Kidney epithelial cell (primary cell): ENCODE results near the gene ZNF609. TPM values are rescaled to one million over a fixed set of nuclear protein-coding genes. Genes with fewer than 3 reads are reported as not detected.
"Not testable (repeated sequence)": the region's sequence is repeated elsewhere in the genome, so short reads cannot be mapped to it uniquely, and the experiment has no call there.

Experiments
- DNase-seq: peaks from one replicate; pipeline ENCODE4 v3.0.0-alpha.2; 2010; ENCODE audit warnings: low read depth
- H3K27me3 ChIP-seq: 2 replicates; pipeline ENCODE4 v1.6.0; 2011; ENCODE audit warnings: low read length; ENCODE audit not compliant: control insufficient read depth, insufficient read depth
- H3K36me3 ChIP-seq: 2 replicates; pipeline ENCODE4 v1.5.1; 2011; ENCODE audit warnings: low read length; ENCODE audit not compliant: control insufficient read depth, insufficient read depth
- H3K4me3 ChIP-seq: 2 replicates; pipeline ENCODE4 v1.5.1; 2011; ENCODE audit warnings: low read depth, mild to moderate bottlenecking, control low read depth, low read length
- total RNA-seq: library from RNA; depleted of rRNA; stranded (reverse); fragments of >200 nt; gene quantifications from 2 replicates; pipeline ENCODE4 v1.2.3, GENCODE V29; 2015
- TF ChIP-seq, protein P1 (sequence below): IDR thresholded peaks from 2 replicates; pipeline ENCODE4 v1.5.1; 2011; ENCODE audit warnings: mild to moderate bottlenecking, moderate library complexity, low read length, control low read depth, inconsistent platforms; ENCODE audit not compliant: insufficient read depth, poor library complexity, severe bottlenecking

ZNF609 gene
- total RNA-seq, 1 donor from 2014 or later, result 18.4 TPM

DNA sequence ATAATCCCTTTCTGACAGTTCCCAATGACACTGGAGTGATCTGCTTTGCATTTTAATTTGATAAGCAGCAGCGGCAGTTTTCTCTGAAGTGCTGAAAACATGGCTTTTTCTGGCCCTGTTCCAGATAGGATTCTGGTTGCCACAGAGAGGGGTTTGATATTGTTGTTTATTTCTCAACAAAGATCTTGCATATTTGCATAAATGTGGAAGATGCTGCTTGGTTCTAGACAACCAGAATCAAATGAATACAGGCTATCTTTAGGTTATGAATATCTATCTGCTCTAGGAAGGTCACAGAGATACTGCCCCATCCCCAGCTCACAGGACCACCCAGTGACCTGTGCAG, 137.1 kb downstream of the ZNF609 start:
- H3K36me3 ChIP-seq, result no peaks in the 10 kb centered on the region
- no peak for DNase-seq
- TF ChIP-seq, protein P1, sequence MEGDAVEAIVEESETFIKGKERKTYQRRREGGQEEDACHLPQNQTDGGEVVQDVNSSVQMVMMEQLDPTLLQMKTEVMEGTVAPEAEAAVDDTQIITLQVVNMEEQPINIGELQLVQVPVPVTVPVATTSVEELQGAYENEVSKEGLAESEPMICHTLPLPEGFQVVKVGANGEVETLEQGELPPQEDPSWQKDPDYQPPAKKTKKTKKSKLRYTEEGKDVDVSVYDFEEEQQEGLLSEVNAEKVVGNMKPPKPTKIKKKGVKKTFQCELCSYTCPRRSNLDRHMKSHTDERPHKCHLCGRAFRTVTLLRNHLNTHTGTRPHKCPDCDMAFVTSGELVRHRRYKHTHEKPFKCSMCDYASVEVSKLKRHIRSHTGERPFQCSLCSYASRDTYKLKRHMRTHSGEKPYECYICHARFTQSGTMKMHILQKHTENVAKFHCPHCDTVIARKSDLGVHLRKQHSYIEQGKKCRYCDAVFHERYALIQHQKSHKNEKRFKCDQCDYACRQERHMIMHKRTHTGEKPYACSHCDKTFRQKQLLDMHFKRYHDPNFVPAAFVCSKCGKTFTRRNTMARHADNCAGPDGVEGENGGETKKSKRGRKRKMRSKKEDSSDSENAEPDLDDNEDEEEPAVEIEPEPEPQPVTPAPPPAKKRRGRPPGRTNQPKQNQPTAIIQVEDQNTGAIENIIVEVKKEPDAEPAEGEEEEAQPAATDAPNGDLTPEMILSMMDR, result no peak
- no peak overlapping the region for H3K4me3 ChIP-seq
- no peaks in the 10 kb centered on the region for H3K27me3 ChIP-seq

DNA sequence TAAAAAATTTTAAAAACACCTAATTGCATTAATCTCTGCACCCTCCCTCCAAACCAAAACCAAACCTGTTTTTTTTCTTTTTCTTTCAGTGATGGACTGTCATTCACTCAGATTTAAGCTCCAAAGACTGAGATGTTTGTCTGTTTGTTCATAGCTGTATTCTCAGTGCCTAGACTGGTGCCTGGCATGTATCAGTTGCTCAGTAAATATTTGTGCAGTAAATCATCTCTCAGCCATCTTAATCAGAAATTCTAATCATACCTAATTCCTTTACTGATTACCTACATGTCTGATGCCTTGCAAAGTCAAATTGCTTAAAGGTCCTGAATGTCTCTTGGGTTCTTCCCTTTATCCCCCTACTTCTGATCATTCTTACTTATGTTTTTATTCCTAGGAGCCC, 138.8 kb downstream of the ZNF609 start:
- no peak for DNase-seq
- TF ChIP-seq, protein P1, result no peak
- H3K4me3 ChIP-seq, result no peak overlapping the region

DNA sequence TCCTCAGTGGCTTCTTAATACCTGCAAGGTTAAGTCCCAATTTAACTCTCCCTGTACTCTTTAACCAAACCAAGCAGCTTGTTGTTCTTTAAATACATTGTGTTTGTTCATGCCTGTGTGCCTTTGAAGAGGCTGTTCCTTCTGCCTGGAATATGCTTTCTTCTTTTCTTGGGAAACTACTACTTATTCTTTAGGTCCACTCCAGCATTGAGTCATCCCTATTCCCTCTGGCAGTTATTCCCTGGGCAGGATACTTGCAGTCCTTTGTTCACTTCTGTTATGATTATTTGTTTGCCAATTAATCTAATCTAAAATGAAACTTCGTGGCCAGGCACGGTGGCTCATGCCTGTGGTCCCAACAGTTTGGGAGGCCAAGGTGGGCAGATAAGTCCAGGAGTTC, 139.3 kb downstream of the ZNF609 start:
- TF ChIP-seq, protein P1, result no peak
- no peak overlapping the region for H3K4me3 ChIP-seq
- no peak for DNase-seq
- H3K36me3 ChIP-seq, result no peaks in the 10 kb centered on the region
- H3K27me3 ChIP-seq, result no peaks in the 10 kb centered on the region

More for the DNA sequence above, 138.8 kb downstream of the ZNF609 start:
- no peaks in the 10 kb centered on the region for H3K36me3 ChIP-seq
- no peaks in the 10 kb centered on the region for H3K27me3 ChIP-seq

DNA sequence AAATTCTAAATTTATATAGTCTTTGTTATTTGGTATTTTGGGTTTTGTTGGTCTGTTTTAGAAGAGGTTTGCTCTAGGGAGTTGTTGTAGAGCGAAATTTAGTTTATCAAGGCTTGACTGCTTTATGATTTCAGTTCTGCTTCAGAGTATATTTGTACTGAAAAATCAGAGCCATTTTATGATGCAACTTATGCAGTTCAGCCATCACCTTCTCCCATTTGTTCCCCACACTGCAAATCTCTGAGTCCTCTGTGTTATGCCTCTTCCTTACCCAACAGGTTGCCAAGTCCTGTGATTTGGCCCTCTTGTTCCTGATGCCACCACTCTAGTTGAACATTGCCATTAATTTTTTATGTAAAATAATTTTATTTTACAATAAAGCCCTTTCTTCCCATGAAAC, 140.4 kb downstream of the ZNF609 start:
- Histone ChIP-seq H3K4me3 (no peak overlapping the region), H3K36me3 (no peaks in the 10 kb centered on the region), H3K27me3 (no peaks in the 10 kb centered on the region)
- TF ChIP-seq, protein P1, result no peak
- DNase-seq, result no peak

DNA sequence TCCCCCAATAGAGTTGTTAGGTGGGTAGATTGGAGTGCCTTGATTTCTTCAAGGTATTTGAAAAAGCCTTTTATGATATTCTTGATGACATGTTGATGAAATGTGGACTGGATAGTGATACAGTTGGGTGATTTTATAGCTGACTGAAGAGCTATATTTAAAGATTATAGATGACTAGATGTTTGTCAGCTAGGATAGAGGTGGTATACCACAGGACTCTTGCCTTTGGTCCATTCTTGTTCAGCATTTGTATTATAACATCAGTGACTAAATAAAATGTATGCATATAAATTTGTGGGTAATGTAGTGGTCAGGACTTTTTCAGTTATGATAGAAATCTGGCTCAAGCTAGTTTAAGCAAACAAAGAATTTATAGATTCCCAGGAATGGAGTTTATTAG, 143.9 kb downstream of the ZNF609 start:
- no peaks in the 10 kb centered on the region for H3K36me3 ChIP-seq
- no peak overlapping the region for H3K4me3 ChIP-seq
- DNase-seq, result no peak
- TF ChIP-seq, protein P1, result no peak
- no peaks in the 10 kb centered on the region for H3K27me3 ChIP-seq

DNA sequence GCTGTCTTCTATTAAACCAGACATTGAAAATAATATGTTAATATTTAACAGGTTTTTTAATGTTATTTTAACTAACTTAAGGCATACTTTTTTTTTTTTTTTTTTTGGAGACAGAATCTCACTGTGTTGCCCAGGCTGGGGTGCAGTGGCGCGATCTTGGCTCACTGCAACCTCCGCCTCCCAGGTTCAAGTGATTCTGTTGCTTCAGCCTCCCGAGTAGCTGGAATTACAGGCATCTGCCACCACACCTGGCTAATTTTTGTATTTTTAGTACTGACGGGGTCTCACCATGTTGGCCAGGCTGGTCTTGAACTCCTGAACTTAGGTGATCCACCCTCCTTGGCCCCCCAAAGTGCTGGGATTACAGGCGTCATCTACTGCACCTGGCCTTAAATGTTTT, 147.0 kb downstream of the ZNF609 start:
- DNase-seq, result not testable (repeated sequence)

More for the DNA sequence above, 147.0 kb downstream of the ZNF609 start:
- not testable (repeated sequence) for H3K4me3 ChIP-seq, H3K27me3 ChIP-seq, H3K36me3 ChIP-seq
